Stimulated activated CD8-positive, alpha-beta memory T cell treated with anti-CD3 and anti-CD28 coated beads, Interleukin-2, amount 100 ng/mL, for 48 hours (primary cell): ENCODE measurements around the gene MDP1.

Experiments
- DNase-seq, 2 donors: peaks; one replicate each; pipeline ENCODE4 v3.0.0-alpha.2; 2020; ENCODE audit warnings: low read depth in 2 of 2

The MDP1 gene

DNA sequence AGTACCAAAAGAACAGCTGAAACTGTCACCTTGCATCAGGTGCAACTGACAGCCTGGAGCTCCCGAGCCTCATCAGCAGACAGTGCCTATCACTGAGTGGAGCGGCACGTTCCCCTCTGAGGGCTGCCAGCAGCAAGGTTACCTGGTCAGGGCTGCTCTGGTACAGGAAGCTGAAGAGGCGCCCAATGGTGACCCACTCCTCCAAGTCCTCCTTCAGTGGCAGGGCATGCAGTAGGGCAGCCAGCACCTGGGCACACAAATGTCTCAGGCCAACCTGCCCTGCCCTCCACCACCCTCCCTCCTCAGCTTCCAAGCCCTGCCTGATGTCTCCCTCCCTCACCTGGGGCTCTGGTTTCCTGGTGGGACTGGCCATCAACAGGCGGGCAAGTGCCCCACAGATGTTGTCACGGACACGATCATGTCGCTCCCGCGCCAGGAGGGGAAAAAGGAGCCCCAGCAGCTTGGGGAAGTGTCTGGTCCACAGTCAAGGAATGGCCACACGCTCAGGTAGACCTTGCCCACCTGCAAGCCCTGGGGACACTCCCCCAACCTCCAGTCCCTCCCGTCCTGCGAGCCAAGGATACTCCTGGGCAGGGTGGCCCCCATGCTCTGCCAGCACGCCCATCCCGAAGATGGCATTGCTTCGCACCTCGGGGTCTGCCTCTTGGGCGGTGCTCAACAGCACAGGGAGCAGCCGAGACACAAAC, 34.3 kb downstream of the MDP1 start:
- DNase-seq: no peak

GRCh38 chr14:24179961-24180796, 35.7 kb downstream of the MDP1 start:
- no peak for DNase-seq

DNA sequence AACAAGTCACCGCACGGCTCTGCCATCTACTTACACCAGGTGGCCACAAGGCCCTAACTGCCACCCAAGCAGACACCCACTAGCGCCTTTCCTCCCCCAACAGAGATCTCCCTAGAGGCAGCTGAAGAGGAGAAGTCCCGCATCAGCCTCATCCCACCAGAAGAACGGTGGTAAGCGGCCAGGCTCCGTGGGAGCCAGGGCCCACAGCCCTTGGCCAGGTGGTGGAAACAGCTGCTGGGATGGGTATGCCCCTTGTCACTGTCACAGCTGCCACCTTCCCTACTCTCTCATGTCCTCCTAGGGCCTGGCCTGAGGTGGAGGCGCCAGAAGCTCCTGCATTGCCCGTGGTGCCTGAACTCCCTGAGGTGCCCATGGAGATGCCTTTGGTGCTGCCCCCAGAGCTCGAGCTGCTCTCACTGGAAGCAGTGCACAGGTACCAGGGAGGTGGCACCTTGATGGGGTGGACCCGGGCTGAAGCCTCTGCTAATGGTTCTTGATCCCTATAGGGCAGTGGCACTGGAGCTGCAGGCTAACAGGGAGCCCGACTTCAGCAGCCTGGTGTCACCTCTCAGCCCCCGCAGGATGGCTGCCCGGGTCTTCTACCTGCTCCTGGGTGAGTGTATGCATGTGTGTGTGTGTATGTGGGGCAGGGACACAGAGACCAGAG, 36.4 kb downstream of the MDP1 start:
- DNase-seq: no peak

GRCh38 chr14:24178399-24179178, 37.3 kb downstream of the MDP1 start:
- no peak for DNase-seq

GRCh38 chr14:24177891-24178290, 38.0 kb downstream of the MDP1 start:
- DNase-seq: no peak

DNA sequence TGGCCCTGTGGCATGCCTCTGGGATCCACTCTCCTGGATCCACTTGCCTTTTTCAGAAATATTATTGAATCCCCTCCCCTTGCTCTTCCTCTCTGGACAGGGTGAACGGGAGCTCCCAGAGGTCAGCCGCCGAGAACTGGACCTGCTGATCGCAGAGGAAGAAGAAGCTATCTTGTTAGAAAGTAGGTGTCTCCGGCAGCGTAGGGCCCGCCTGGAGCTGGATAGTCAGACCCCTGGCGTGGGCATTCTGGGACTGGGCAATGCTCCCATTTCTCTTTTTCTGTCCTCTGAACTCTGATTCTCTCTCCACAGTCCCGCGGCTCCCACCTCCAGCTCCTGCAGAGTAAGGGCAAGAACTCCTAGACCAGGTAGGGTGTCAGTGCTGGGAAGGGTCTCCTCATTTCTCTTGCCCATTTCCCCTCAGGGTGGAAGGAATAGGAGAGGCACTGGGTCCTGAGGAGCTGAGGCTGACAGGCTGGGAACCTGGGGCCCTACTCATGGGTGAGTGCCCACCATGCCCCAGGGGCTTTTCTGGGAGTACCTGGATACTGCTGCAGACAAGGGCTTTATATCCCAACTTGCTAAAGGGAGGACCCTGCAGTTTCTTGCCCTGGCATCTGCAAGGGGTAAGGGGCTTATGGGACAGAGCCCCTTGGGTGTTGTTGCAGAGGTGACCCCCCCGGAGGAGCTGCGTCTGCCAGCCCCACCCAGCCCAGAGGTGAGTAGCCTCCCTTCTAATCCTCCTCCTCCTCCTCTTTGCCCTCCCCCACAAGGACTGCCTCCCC, 38.6 kb downstream of the MDP1 start:
- no peak for DNase-seq

DNA sequence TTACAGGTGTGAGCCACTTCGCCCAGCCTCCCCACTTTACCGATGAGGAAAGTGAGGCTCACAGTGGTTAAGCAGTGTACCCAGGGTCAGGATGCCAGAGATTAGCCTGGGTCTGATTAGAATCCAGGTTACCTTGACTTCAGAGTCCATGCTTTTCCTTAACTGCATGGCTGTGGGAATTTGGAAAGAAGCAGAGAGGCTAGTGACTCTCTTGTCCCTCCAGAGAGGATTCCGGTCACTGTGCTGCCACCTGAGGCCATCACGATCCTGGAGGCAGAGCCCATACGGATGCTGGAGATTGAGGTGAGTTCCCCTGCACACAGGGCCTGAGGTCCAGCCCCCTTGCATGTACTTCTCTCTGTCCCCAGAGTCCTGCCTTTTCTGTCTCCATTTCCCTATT, 39.3 kb downstream of the MDP1 start:
- no peak for DNase-seq

- DNase-seq: no peak
Measured at GRCh38 chr14:24172871-24173281, 43.0 kb downstream of the MDP1 start.

DNA sequence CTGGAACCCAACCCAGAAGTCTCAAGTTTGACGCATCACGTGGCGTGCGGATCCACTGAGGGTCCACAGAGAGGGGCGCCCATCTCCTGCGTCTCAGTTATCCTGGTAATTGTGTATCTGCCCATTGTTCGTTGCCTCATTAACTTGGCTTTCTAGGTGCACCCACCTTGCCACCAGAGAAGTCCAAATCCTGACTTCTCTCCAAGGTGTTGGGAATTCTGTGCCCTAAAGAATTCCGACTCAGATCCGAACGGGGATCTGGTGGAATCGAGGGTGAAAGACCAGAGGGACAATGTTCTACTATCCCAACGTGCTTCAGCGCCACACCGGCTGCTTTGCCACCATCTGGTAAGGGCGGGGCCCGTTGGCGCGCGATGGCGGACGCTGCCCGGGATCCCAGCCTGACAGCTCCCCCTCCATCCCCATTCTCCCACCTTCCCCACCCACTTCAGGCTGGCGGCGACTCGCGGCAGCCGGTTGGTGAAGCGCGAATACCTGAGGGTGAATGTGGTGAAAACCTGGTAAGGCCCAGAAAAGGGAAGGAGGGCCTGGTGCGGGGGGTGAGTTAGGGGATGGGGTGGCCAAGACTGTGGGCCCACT, 43.5 kb downstream of the MDP1 start:
- DNase-seq: no peak

DNA sequence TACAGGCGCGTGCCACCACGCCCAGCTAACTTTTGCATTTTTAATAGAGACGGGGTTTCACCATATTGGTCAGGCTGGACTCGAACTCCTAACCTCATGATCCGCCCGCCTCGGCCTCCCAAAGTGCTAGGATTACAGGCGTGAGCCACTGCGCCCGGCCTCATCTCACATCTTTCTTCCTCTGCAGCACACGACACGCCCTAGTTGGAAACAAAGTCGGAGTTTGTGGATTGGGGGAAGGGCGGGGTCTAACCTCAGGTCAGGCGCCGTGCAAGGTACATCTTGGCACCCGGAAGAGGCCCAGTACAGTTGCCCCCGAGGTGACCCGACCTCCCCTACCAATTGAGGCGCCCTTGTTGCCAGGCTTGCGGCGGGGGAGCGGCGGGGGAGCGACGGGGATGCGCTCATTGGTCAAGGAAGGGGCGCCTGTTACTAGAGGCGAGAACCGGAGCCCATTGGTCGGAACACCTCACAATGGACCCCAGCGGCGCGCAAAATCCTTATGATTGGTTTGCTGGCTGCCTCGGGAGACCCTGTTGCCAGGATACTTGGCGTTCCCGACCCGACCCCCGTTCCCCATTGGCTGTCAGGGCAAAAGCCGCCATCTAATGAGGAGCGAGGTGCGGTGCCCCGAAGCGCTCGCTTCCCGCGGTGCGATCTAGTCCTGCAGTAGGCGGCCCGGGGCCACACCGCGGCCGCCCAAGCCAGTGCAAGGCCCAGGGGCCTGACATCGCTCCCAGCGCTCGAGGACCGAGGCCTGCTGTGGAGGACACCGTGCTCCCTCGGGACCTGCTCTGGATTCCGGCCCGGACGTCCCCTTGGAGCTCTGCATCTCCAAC, 44.2 kb downstream of the MDP1 start, which contains the start of gene REC8:
TSS of gene REC8 (plus strand) at position 659 of the 839 bp plus-strand sequence. CDS start 473 bp downstream, outside the sequence.
- peak; percentile 51 to 71 for DNase-seq

- no peak for DNase-seq
Measured at GRCh38 chr14:24167469-24168114, 48.3 kb downstream of the MDP1 start.

DNA sequence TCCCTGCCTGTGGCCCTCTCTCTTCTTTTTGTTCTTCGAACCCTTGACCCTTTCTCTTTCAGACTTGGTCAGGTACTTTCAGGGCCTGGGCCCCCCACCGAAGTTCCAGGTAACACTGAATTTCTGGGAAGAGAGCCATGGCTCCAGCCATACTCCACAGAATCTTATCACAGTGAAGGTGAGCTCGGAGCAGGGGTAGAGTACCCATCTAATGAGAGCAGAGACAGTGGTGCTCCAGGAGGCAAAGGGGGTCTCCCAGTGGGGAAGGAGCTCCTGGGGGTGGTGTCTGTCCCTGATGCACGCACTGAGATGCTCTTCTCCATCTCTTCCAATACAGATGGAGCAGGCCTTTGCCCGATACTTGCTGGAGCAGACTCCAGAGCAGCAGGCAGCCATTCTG, 50.1 kb downstream of the MDP1 start:
- DNase-seq: no peak

GRCh38 chr14:24164518-24164991, 51.3 kb downstream of the MDP1 start:
- DNase-seq: no peak
